HG03139 (cell line): Measurements from ENCODE around the gene MALT1.
"Not testable (repeated sequence)": the region's sequence is repeated elsewhere in the genome, so short reads cannot be mapped to it uniquely, and the experiment has no call there.

Source experiments
- ATAC-seq: cut with Tn5 transposase; IDR thresholded peaks from one replicate; pipeline ENCODE4 v1.9.1; 2021; ENCODE audit not compliant: unreplicated experiment

The MALT1 gene, protein sequence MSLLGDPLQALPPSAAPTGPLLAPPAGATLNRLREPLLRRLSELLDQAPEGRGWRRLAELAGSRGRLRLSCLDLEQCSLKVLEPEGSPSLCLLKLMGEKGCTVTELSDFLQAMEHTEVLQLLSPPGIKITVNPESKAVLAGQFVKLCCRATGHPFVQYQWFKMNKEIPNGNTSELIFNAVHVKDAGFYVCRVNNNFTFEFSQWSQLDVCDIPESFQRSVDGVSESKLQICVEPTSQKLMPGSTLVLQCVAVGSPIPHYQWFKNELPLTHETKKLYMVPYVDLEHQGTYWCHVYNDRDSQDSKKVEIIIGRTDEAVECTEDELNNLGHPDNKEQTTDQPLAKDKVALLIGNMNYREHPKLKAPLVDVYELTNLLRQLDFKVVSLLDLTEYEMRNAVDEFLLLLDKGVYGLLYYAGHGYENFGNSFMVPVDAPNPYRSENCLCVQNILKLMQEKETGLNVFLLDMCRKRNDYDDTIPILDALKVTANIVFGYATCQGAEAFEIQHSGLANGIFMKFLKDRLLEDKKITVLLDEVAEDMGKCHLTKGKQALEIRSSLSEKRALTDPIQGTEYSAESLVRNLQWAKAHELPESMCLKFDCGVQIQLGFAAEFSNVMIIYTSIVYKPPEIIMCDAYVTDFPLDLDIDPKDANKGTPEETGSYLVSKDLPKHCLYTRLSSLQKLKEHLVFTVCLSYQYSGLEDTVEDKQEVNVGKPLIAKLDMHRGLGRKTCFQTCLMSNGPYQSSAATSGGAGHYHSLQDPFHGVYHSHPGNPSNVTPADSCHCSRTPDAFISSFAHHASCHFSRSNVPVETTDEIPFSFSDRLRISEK

GRCh38 chr18:58671111-58671631, at the start of gene MALT1:
Gene MALT1, plus strand, starts transcription at chr18:58671465. Its CDS starts 179 bp downstream, at chr18:58671644.
- ATAC-seq: peak; percentile 73

DNA sequence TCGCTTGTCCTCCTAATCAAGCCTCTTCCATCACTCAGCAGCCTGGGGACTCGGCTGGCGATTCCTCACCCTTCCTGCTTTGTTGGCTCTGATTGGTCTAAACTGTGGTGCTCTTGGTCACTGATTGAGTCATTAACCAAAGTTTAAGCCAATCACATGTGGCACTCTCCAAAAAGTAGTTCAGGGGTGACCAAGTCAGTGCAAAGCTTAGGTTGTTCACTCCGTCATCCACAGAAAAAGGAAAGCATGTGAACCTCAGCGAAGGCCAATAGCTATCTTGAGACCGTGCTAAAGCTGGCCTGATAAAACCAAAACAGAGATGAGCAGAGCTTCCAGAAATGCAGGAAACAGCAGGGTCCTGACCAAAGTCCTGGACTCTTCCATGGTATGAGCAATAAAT, 47.3 kb upstream of the MALT1 start:
- no peak for ATAC-seq

DNA sequence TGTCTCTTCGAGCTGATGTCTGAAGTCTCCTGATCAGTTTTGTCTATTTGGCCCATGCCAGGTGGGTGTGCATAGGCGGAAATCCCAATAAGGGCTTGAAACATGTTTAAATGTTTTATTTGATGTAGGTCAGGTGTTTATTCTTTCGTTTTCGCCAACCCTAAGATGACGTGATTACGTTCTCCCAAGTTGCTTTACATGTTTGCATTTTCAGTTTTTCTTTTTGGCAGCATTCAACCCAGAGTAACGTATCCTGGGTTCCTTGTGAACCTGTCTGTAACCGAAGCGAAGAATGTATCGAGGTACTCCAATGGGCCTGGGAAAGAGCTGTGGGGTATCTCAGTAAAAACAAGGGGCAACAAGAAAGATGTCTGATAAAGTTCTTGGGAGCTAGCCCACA, 45.4 kb upstream of the MALT1 start:
- ATAC-seq: no peak

- no peak for ATAC-seq
Measured at GRCh38 chr18:58630071-58630470, 41.2 kb upstream of the MALT1 start.

- ATAC-seq: no peak
Measured at GRCh38 chr18:58631301-58631700, 40.0 kb upstream of the MALT1 start.

- ATAC-seq: no peak
Measured at GRCh38 chr18:58632552-58632951, 38.7 kb upstream of the MALT1 start.

- no peak for ATAC-seq
Measured at GRCh38 chr18:58633874-58634273, 37.4 kb upstream of the MALT1 start.

DNA sequence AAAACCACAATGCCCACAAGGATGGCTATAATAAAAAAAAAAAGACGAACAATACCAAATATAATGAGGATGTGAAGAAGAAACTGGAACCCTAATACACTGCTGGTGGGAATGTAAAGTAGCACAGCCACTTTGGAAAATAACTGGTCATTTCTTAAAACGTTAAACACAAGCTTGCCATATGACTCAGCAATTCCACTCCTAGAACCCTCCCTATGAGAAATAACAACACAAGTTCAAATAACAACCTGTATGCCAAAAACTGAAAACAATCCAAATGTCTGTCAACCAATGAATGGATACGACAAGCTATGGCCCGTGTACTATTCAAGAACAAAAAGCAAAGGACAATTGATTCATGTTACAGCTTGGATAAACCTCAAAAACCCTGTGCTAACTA, 35.4 kb upstream of the MALT1 start:
- ATAC-seq: no peak

DNA sequence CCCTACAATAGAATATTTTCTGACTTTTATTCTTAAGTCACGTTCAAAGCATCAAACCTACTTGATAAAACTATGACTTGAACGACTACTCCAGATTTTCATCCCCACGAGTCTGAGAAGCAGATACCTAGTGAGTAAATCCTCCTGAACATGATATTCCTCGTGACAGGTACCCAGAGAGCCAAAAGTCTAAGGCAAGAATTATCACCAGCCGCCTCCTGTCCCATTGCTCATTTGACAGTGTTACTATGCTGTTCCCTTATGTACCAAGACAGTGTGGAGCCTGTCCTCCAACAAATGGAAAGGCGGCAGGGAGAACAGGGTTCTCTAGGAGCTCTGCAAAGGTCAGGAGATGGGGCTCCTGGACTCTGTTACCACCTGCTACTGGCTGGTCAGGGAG, 34.1 kb upstream of the MALT1 start:
- ATAC-seq: no peak

DNA sequence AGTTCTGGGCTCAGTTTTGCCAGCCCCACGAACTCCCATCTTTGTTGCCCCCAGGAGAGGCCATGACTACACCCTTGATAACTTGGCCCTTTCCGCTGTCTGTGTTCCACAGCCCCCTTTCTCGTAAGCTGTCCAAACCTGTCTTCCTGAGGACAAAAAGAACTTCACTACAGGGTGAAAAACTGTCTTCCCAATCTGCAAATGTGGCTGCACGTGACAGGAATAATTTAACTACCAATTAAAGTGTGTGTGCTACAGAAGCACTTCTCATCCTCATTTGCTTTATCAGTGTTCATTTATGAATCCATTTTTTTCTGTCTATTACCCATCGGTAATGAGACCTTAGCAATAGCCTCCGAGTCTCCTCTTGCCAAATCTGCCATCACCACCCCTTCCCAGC, 33.3 kb upstream of the MALT1 start:
- no peak for ATAC-seq

DNA sequence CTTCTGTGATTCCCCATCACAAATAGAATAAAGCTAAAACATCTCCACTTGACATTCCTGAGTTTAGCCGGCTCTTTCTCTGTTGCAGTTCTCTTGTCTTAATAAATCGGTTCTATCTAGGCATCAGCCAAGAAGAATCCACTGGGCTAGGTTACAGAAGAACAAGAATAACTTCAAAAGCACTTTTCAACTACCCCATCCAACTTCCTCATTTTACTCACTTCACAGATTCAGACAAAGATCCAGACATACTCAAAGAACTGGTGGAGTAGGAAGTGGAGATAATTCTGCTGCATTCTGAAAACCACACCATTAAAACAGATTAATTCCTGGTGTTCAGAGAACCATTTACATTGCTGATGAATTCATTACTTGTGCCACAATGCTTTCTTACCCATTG, 32.8 kb upstream of the MALT1 start:
- ATAC-seq: no peak

- ATAC-seq: no peak
Measured at GRCh38 chr18:58639237-58639636, 32.0 kb upstream of the MALT1 start.

- ATAC-seq: no peak
Measured at GRCh38 chr18:58639751-58640427, 31.4 kb upstream of the MALT1 start.

- ATAC-seq: no peak
Measured at GRCh38 chr18:58640428-58640805, 30.8 kb upstream of the MALT1 start.

DNA sequence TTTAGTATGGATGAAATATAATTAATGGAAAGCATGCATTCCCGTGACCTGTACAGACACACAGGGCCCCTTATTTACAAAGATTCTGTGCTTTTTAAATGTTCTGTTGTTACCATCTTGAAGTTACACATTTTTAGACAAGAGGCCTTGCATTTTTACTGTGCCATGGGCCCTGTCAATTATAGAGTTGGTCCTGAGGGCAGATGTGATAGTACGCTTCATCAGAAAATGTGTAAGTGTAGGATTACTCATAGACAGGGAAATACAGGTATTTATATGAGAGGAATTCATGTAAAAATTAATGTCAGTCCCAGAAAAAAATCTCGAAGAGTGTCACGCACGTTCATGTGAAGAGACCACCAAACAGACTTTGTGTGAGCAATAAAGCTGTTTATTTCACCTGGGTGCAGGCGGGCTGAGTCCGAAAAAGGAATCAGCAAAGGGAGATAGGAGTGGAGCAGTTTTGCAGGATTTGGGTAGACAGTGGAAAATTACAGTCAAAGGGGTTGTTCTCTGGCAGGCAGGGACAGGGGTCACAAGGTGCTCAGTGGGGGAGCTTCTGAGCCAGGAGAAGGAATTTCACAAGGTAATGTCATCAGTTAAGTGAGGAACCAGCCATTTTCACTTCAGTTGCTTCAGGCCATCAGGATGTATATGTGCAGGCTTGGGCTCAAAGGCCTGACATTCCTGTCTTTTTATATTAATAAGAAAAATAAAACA, 30.2 kb upstream of the MALT1 start:
- ATAC-seq: no peak

- ATAC-seq: not testable (repeated sequence)
Measured at GRCh38 chr18:58643557-58643956, 27.7 kb upstream of the MALT1 start.

GRCh38 chr18:58645398-58645797, 25.9 kb upstream of the MALT1 start:
- no peak for ATAC-seq

- ATAC-seq: no peak
Measured at GRCh38 chr18:58646334-58646862, 24.9 kb upstream of the MALT1 start.

DNA sequence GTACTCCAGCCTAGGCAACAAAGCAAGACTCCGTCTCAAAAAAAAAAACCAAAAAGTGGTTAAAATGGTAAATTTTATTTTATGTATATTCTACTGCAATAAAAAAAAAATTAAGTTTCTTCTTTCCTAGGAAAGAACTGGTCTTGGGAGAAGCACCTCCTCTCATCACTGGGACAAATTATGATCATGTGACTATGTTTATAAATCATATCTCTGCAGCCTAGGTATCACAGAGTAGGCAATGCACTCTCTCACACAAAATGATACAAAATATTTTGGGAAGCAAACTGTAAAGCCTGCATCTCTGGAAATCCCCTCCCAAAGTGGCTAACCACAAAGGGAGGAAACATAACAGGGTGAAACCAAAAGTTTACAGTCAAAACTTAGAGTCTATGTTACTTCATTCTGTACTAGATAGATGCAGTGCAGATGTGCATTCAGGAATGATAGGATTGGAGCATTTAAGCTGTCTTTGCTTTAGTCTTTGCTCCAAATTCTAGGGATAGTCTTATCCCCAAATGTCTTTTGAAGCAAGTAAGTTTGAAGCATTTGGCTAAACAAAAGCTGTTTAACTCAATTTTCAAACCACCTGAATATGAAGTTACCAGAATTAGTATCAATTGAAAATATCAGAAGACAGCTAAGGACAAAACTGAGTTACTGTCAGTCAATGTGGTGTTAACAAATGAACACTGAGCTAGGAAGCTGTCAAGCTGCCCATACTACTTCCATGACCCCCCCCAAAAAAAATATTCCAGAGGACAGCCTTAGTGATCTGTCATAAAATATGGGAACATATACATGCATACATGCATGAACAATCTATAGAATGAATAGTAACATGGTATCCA, 21.1 kb upstream of the MALT1 start:
- no peak for ATAC-seq

DNA sequence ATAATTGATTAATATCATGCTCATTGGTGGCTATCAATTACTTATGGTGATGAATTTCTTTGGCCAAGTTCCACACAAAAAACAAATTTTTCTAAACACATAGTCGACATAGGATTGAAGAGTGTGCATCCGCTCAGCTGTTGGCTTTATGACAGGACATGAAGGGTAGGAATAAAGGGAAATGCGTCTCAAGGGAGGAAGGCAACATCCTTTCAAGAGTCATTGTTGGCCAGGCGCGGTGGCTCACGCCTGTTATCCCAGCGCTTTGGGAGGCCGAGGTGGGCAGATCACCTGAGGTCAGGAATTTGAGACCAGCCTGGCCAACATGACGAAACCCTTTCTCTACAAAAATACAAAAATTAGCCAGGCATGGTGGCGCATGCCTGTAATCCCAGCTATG, 20.4 kb upstream of the MALT1 start:
- not testable (repeated sequence) for ATAC-seq
